ENCODE measurements around the gene RHBDF1. TPM values are rescaled to one million over a fixed set of nuclear protein-coding genes. Genes with fewer than 3 reads are reported as not detected.
"Not testable (repeated sequence)": the region's sequence is repeated elsewhere in the genome, so short reads cannot be mapped to it uniquely, and the experiment has no call there.

The RHBDF1 gene
- total and polyA plus RNA-seq, 9 of the 15 experiments (the other 6 are each of a cell fraction or from before 2014, with no cell fraction given): 1.0 to 8.2 (median 4.2) TPM

- H3K27me3 ChIP-seq (ENCODE audit: control insufficient read depth in 2 of 2, insufficient read depth in 2 of 2, low read length in 2 of 2); H3K9me1 ChIP-seq (ENCODE audit: control insufficient read depth, insufficient read depth, low read length); ATAC-seq; BruUV-seq (replicated peaks); H3K79me2 ChIP-seq (ENCODE audit: control insufficient read depth, insufficient read depth, low read length); H3K9ac ChIP-seq (ENCODE audit: insufficient read depth in 1 of 2, low read depth in 2 of 2, low read length in 2 of 2); intact Hi-C loops (cut with micrococcal nuclease); in situ Hi-C loops (cut with MboI); H2AFZ ChIP-seq (ENCODE audit: low read depth, low read length); FAIRE-seq; H3K4me3 ChIP-seq; POLR2A ChIA-PET; H3K4me1 ChIP-seq (replicated peaks in 1 of 2; ENCODE audit: control insufficient read depth in 2 of 2, insufficient read depth in 2 of 2, low read length in 2 of 2); H4K20me1 ChIP-seq (replicated peaks; ENCODE audit: control insufficient read depth, insufficient read depth, low read length); CTCF ChIA-PET (ENCODE audit: low intra/inter-chr PET ratio); H3K4me2 ChIP-seq (ENCODE audit: insufficient read depth, low read length); H3K36me3 ChIP-seq (ENCODE audit: control insufficient read depth, insufficient read depth, low read length); DNase-seq (ENCODE audit: extremely low read depth in 1 of 4, low spot score in 3 of 4); H3K9me3 ChIP-seq (replicated peaks; ENCODE audit: control insufficient read depth, insufficient read depth, low read depth, low read length); H3K27ac ChIP-seq (ENCODE audit: extremely low read depth, low read depth, low read length): not testable (repeated sequence)
- 9% methylated on average over 4 of the region's 27 CpGs for WGBS (ENCODE audit: insufficient coverage, low coverage, missing lambda C conversion rate)
- TF ChIP-seq CTCF (IDR thresholded peaks at IDR 0.05 in 2 of 3, conservative IDR thresholded peaks at IDR 0.05 in 1 of 3; ENCODE audit: insufficient read depth in 2 of 3, low read depth in 1 of 3, low read length in 3 of 3): peak; percentile 53 to 73 (median 56)
- peak; percentile 23; the same call in 1 of the 2 replicates for TF ChIP-seq SMC3 (conservative IDR thresholded peaks at IDR 0.05; ENCODE audit: insufficient read depth, low read depth, low read length)
Measured at GRCh38 chr16:10772-11171, 61.7 kb downstream of the RHBDF1 start.
